Endothelial cell of umbilical vein (primary cell): ENCODE results near the gene UBR4. TPM values are rescaled to one million over a fixed set of nuclear protein-coding genes. Genes with fewer than 3 reads are reported as not detected.
A peak's percentile ranks its signal among the peaks of the same experiment; 100 is the strongest.

Experiments
- BruUV-seq: library from RNA; stranded (reverse); fragments of 400-500 nt; replicated peaks from 2 replicates; lab custom pipeline; 2021; lab: Mats Ljungman, UMichigan
- CTCF ChIA-PET: fragments of 300-600, 350-600 bp; sonication (Branson Sonifier 250); formaldehyde crosslinking; loops from one replicate; lab custom pipeline; 2021; ENCODE audit warnings: antibody characterized with exemption, inconsistent platforms; lab: Charles Lee
- POLR2A ChIA-PET: fragments of 300-600, 350-600 bp; sonication (Branson Sonifier 250); formaldehyde crosslinking; loops from one replicate; lab custom pipeline; 2021; ENCODE audit warnings: antibody characterized with exemption, inconsistent platforms; lab: Charles Lee
- DNase-seq: peaks from one replicate; pipeline ENCODE4 v3.0.0-alpha.2; 2011; ENCODE audit warnings: low read depth, low spot score
- FAIRE-seq: peaks from 2 replicates; lab custom pipeline; 2011; peaks lifted over from hg19 to GRCh38; lab: Jason Lieb, UNC
- H2AFZ ChIP-seq: 2 replicates; pipeline ENCODE4 v1.6.0; 2012; ENCODE audit warnings: low read depth, low read length, control low read depth, inconsistent platforms
- H3K27ac ChIP-seq: 2 replicates; pipeline ENCODE4 v1.5.1; 2011; ENCODE audit warnings: low read depth, mild to moderate bottlenecking, control low read depth, low read length, moderate library complexity; ENCODE audit not compliant: insufficient read depth
- H3K27me3 ChIP-seq, 2 experiments: 2 replicates each; pipeline versions ENCODE4 v1.6.0 to v1.6.1; 2011; ENCODE audit warnings: low read length in 2 of 2, mixed read lengths in 1 of 2; ENCODE audit not compliant: control insufficient read depth in 2 of 2, insufficient read depth in 2 of 2
- H3K36me3 ChIP-seq, 2 experiments: 2 replicates in 1 of 2; 3 replicates in 1 of 2; pipeline ENCODE4 v1.5.1; 2011; ENCODE audit warnings: low read length in 2 of 2, mild to moderate bottlenecking in 1 of 2, moderate library complexity in 1 of 2; ENCODE audit not compliant: control insufficient read depth in 2 of 2, insufficient read depth in 2 of 2; ENCODE audit errors: extremely low read depth in 1 of 2
- H3K4me1 ChIP-seq: 3 replicates; pipeline ENCODE4 v1.5.1; 2011; ENCODE audit warnings: mild to moderate bottlenecking, low read length; ENCODE audit not compliant: control insufficient read depth, insufficient read depth; ENCODE audit errors: extremely low read depth
- H3K4me2 ChIP-seq: 2 replicates; pipeline ENCODE4 v1.6.1; 2011; ENCODE audit warnings: low read length, control low read depth, mixed read lengths; ENCODE audit not compliant: insufficient read depth
- H3K4me3 ChIP-seq, 3 experiments: fragments of 200-600 bp in 1 of 3; sonication (generic), shearing (Covaris generic) in 1 of 3; replicated peaks in 1 of 3; 2 replicates each; pipeline ENCODE4 v1.5.1; 2011 to 2016; ENCODE audit warnings: control low read depth in 3 of 3, low read length in 3 of 3, mild to moderate bottlenecking in 2 of 3, inconsistent platforms in 1 of 3, low read depth in 1 of 3, moderate library complexity in 1 of 3; ENCODE audit not compliant: insufficient read depth in 1 of 3
- H3K79me2 ChIP-seq: 2 replicates; pipeline ENCODE4 v1.6.0; 2012; ENCODE audit warnings: low read length, inconsistent platforms; ENCODE audit not compliant: control insufficient read depth, insufficient read depth
- H3K9ac ChIP-seq: replicated peaks from 2 replicates; pipeline ENCODE3; 2011; ENCODE audit warnings: low read length, control low read depth; ENCODE audit not compliant: insufficient read depth; ENCODE audit errors: extremely low read depth
- H3K9me1 ChIP-seq: replicated peaks from 3 replicates; pipeline ENCODE4 v1.6.0; 2011; ENCODE audit warnings: mild to moderate bottlenecking, low read length; ENCODE audit not compliant: control insufficient read depth, insufficient read depth; ENCODE audit errors: extremely low read depth
- H3K9me3 ChIP-seq: replicated peaks from 2 replicates; pipeline ENCODE4 v1.5.1; 2012; ENCODE audit warnings: low read length, inconsistent platforms; ENCODE audit not compliant: control insufficient read depth, insufficient read depth
- H4K20me1 ChIP-seq: replicated peaks from 2 replicates; pipeline ENCODE3; 2011; ENCODE audit warnings: mild to moderate bottlenecking, low read length; ENCODE audit not compliant: control insufficient read depth, insufficient read depth; ENCODE audit errors: extremely low read depth
- EZH2 ChIP-seq: IDR thresholded peaks from 2 replicates; pipeline ENCODE4 v1.6.1; 2012; ENCODE audit warnings: borderline replicate concordance, low read depth, mild to moderate bottlenecking, moderate library complexity, low read length, inconsistent platforms; ENCODE audit not compliant: severe bottlenecking
- FOS ChIP-seq: IDR thresholded peaks from 2 replicates; pipeline ENCODE4 v1.6.1; 2011; ENCODE audit warnings: mild to moderate bottlenecking, low read length, moderate library complexity, borderline replicate concordance; ENCODE audit not compliant: insufficient read depth
- GATA2 ChIP-seq: IDR thresholded peaks from 2 replicates; pipeline ENCODE4 v1.7.0; 2011; ENCODE audit warnings: low read depth, mild to moderate bottlenecking, moderate library complexity, mixed read lengths, low read length; ENCODE audit not compliant: insufficient read length, insufficient read depth
- JUN ChIP-seq: IDR thresholded peaks from 2 replicates; pipeline ENCODE4 v1.6.1; 2011; ENCODE audit warnings: borderline replicate concordance, low read depth; ENCODE audit not compliant: insufficient read length, insufficient read depth
- MYC ChIP-seq: IDR thresholded peaks from one replicate; pipeline ENCODE4 v1.6.1; 2011; ENCODE audit warnings: mild to moderate bottlenecking, low read depth, low read length
- POLR2A ChIP-seq: IDR thresholded peaks from 2 replicates; pipeline ENCODE4 v1.6.1; 2012; ENCODE audit warnings: low read depth, mild to moderate bottlenecking, control low read depth, low read length
- POLR2AphosphoS5 ChIP-seq: IDR thresholded peaks from 2 replicates; pipeline ENCODE4 v1.6.1; 2012; ENCODE audit warnings: low read depth, mild to moderate bottlenecking, control low read depth, low read length, moderate library complexity; ENCODE audit not compliant: insufficient read depth
- dilution Hi-C: fragments of 300-500 bp; cut with MboI; formaldehyde crosslinking; loops from one replicate; pipeline ENCODE4 v1.15.0; 2019; ENCODE audit warnings: low sequenced_read_pairs; ENCODE audit not compliant: extremely low pct_ligation_motif_present
- intact Hi-C: fragments of 100-400 bp; cut with micrococcal nuclease; formaldehyde crosslinking; loops from one replicate; pipeline ENCODE4 v1.10.0; 2022
- polyA plus RNA-seq, 4 experiments: library from polyadenylated mRNA; depleted of rRNA in 3 of 4; stranded (reverse) in 3 of 4; unstranded in 1 of 4; fragments of >200 nt; gene quantifications; 2 replicates each; pipeline versions ENCODE4 v1.2.1 to v1.2.3, GENCODE V29; 2011 to 2012; ENCODE audit warnings: missing spikeins in 1 of 4
- total RNA-seq: library from RNA; stranded (reverse); gene quantifications from 2 replicates; pipeline ENCODE4 v1.2.3, GENCODE V29; 2021
- TF ChIP-seq, protein P1 (sequence below), 2 donors: IDR thresholded peaks; 1 replicate in 1 of 2; 2 replicates in 1 of 2; pipeline ENCODE4 v1.5.1; 2011; ENCODE audit warnings: low read length in 2 of 2, mild to moderate bottlenecking in 2 of 2, moderate library complexity in 2 of 2, control low read depth in 1 of 2, inconsistent platforms in 1 of 2, low read depth in 1 of 2; ENCODE audit not compliant: insufficient read depth in 1 of 2; ENCODE audit errors: extremely low read depth in 1 of 2
- TF ChIP-seq, protein P2 (sequence below): IDR thresholded peaks from 2 replicates; pipeline ENCODE4 v1.6.1; 2011; ENCODE audit not compliant: insufficient read depth, insufficient read length

The UBR4 gene
- total and polyA plus RNA-seq, 2 donors (not counting 3 experiments of a cell fraction or from before 2014, with no cell fraction given), result 125 to 150 TPM

- Histone ChIP-seq H3K4me3 (no peak overlapping the region), H3K36me3 (peaks cover 41 to 74% of the 10 kb centered on the region in 2 experiments), H3K9me1 (no peaks in the 10 kb centered on the region), H3K4me2 (no peak overlapping the region), H3K9me3 (no peaks in the 10 kb centered on the region), H2AFZ (no peak overlapping the region), H3K9ac (no peak overlapping the region), H3K27me3 (no peaks in the 10 kb centered on the region), H4K20me1 (no peaks in the 10 kb centered on the region), H3K4me1 (no peaks in the 10 kb centered on the region), H3K27ac (no peak overlapping the region), H3K79me2 (no peaks in the 10 kb centered on the region)
- dilution Hi-C loops (loop anchor here (10.0 kb wide), 1 partner anchor 71 kb away; no protein-coding TSS in a partner anchor), intact Hi-C loops (loop anchor here (1.0 to 5.0 kb wide), 2 partner anchors 229 to 516 kb away; no protein-coding TSS in a partner anchor)
- no peak for TF ChIP-seq POLR2AphosphoS5
- TF ChIP-seq, protein P1, sequence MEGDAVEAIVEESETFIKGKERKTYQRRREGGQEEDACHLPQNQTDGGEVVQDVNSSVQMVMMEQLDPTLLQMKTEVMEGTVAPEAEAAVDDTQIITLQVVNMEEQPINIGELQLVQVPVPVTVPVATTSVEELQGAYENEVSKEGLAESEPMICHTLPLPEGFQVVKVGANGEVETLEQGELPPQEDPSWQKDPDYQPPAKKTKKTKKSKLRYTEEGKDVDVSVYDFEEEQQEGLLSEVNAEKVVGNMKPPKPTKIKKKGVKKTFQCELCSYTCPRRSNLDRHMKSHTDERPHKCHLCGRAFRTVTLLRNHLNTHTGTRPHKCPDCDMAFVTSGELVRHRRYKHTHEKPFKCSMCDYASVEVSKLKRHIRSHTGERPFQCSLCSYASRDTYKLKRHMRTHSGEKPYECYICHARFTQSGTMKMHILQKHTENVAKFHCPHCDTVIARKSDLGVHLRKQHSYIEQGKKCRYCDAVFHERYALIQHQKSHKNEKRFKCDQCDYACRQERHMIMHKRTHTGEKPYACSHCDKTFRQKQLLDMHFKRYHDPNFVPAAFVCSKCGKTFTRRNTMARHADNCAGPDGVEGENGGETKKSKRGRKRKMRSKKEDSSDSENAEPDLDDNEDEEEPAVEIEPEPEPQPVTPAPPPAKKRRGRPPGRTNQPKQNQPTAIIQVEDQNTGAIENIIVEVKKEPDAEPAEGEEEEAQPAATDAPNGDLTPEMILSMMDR (IDR thresholded peaks at IDR 0.05; ENCODE audit: extremely low read depth in 1 of 2, insufficient read depth in 1 of 2, low read depth in 1 of 2, low read length in 2 of 2), result peak; percentile 42 to 60
- CTCF ChIA-PET, result interaction anchor here (0.6 to 2.5 kb wide), 26 partner anchors 9 to 516 kb away, joined by 3 to 40 read pairs (median 4); partner anchors contain the start of gene ALDH4A1
- FAIRE-seq (peak; percentile 72), DNase-seq (peak; percentile 34)
- BruUV-seq, result no TSS peak
- POLR2A ChIA-PET, result no interaction called here
Observed at GRCh38 chr1:19113697-19114092, 96.4 kb downstream of the UBR4 start.

DNA sequence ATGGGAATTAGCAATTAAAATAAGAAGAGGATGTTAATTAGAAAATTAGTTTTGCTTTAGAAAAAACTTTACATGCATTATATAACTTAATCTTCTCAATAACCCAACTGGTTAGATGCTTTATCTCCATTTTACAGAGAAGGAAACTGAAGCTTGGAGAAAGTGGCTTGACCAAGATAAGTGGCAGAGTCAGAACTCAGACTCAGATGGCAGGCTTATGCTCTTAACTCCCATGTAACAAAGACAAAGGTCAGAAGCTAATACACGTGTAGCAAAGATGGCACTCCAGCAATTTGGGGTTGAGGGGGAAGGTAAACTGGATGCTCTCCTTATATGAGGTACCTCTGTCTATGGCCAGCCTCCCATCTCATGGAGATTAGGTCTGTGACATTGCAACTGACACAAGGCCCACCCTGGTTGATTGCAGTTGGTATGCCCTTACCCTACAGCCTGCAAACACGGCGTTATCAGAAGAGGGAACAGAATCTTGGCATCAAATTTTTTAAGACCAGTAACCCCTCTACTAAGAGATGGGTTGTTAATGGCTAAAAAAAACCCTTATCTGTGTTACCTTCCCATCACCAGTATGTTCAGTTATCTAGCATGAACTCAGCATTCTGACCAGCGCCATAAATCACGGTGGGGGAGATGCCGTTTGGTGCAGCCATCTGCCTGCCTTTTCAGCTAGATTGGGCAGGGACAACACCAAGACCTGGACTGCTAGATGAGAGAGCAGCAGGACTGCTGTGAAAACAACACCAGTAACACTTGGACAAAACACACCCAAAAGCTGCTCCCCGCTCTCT, 97.0 kb downstream of the UBR4 start:
- TF ChIP-seq, protein P2, sequence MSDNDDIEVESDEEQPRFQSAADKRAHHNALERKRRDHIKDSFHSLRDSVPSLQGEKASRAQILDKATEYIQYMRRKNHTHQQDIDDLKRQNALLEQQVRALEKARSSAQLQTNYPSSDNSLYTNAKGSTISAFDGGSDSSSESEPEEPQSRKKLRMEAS, result no peak
- TF ChIP-seq, protein P1 (IDR thresholded peaks at IDR 0.05; ENCODE audit: extremely low read depth in 1 of 2, insufficient read depth in 1 of 2, low read depth in 1 of 2, low read length in 2 of 2), result no peak
- TF ChIP-seq JUN (no peak), POLR2AphosphoS5 (no peak), POLR2A (no peak), MYC (no peak), GATA2 (no peak), FOS (no peak), EZH2 (no peak)
- Histone ChIP-seq H3K27me3 (no peaks in the 10 kb centered on the region), H4K20me1 (no peaks in the 10 kb centered on the region), H2AFZ (no peak overlapping the region), H3K36me3 (peaks cover 41 to 74% of the 10 kb centered on the region in 2 experiments), H3K79me2 (no peaks in the 10 kb centered on the region), H3K4me1 (no peaks in the 10 kb centered on the region), H3K9ac (no peak overlapping the region), H3K4me3 (no peak overlapping the region), H3K9me3 (no peaks in the 10 kb centered on the region), H3K9me1 (no peaks in the 10 kb centered on the region), H3K4me2 (no peak overlapping the region), H3K27ac (no peak overlapping the region)
- ChIA-PET CTCF (interaction anchor here (0.8 to 2.5 kb wide), 22 partner anchors 8 to 516 kb away, joined by 3 to 40 read pairs (median 5); no protein-coding TSS in a partner anchor), POLR2A (no interaction called here)
- no peak for DNase-seq
- no peak for FAIRE-seq
- dilution Hi-C loops (loop anchor here (10.0 kb wide), 1 partner anchor 72 kb away; no protein-coding TSS in a partner anchor), intact Hi-C loops (loop anchor here (1.0 to 5.0 kb wide), 2 partner anchors 229 to 516 kb away; no protein-coding TSS in a partner anchor)
- BruUV-seq, result no TSS peak
